WERI-Rb-1 (cell line): ENCODE data around the gene IFT74.

Source experiments
- DNase-seq: peaks from one replicate; pipeline ENCODE4 v3.0.0-alpha.2; 2020
- H3K27ac ChIP-seq: fragments of 250-450 bp; sonication (Bioruptor Pico); 2 replicates; pipeline ENCODE4 v1.5.1; 2020; ENCODE audit warnings: mild to moderate bottlenecking, moderate library complexity
- H3K27me3 ChIP-seq: fragments of 250-450 bp; sonication (Bioruptor Pico); 2 replicates; pipeline ENCODE4 v1.5.1; 2021; ENCODE audit warnings: mild to moderate bottlenecking, low read depth, moderate library complexity; ENCODE audit not compliant: insufficient read depth, severe bottlenecking
- H3K36me3 ChIP-seq: fragments of 250-450 bp; sonication (Bioruptor Pico); 2 replicates; pipeline ENCODE4 v1.5.1; 2020; ENCODE audit warnings: mild to moderate bottlenecking, moderate library complexity
- H3K4me3 ChIP-seq: 2 replicates; pipeline ENCODE4 v1.5.1; 2011; ENCODE audit warnings: low read depth, mild to moderate bottlenecking, control low read depth, low read length
- H3K9me3 ChIP-seq: fragments of 250-450 bp; sonication (Bioruptor Pico); 2 replicates; pipeline ENCODE4 v1.5.1; 2021; ENCODE audit warnings: mild to moderate bottlenecking, moderate library complexity; ENCODE audit not compliant: severe bottlenecking
- TF ChIP-seq, protein P1 (sequence below): IDR thresholded peaks from 2 replicates; pipeline ENCODE4 v1.5.1; 2011; ENCODE audit warnings: low read depth, mild to moderate bottlenecking, control low read depth, inconsistent platforms, low read length

The IFT74 gene

DNA sequence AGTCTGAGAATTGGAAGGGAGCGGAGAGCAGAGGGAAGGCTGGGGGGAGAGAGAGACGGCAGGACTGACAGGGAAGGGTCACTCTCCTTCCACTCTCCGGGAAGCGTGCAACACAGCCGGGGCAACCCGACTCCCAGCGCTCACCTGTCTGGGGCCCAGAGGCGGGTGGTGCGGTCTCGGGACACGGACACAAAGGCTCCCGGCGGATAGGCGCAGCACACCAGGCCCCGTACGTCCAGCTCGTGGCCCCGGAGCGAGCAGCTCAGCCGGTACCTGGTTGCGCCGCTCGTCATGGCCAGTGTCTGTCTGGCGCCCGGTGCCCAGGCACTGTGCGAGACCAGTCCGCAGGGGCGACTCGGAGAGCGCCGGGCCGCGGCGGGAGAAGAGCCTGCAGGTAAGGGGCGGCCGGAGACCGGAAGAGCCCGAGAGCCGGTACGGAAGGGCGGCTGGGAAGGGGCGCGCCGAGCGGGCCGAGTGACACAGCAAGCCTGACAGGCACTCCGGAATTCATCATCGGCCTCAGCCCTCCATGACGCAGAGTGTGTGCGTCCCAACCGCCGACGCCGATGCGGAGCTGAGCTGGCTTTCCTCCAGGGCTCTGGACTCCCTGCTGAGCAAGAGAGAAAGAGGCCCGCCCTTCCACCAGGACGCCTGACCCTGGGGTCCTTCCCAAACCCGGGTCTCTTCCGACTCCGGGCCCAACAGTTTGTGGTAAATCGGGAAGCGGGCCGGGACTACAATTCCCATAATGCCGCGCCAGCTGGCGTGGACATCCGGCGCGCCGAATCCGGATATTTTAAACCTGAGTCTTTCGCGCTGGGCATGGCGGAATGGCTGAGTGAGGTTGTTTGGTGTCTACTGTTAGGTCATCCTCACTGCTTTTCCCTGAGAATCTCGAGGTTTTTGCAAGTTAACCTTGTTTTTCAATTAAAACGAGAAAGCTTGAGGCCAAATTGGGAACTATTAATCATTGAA lies 9.2 kb upstream of the IFT74 start, which contains the start of gene PLAA:
Gene PLAA (minus strand): TSS at position 490 of the 975 bp plus-strand sequence. CDS start 197 bp downstream, at position 293.
- H3K36me3 ChIP-seq, result peaks cover 13% of the 10 kb centered on the region
- no peaks in the 10 kb centered on the region for H3K9me3 ChIP-seq
- peak; percentile 88 for DNase-seq
- H3K27ac ChIP-seq, result peak within 1 kb of the TSS; percentile 97
- TF ChIP-seq, protein P1, sequence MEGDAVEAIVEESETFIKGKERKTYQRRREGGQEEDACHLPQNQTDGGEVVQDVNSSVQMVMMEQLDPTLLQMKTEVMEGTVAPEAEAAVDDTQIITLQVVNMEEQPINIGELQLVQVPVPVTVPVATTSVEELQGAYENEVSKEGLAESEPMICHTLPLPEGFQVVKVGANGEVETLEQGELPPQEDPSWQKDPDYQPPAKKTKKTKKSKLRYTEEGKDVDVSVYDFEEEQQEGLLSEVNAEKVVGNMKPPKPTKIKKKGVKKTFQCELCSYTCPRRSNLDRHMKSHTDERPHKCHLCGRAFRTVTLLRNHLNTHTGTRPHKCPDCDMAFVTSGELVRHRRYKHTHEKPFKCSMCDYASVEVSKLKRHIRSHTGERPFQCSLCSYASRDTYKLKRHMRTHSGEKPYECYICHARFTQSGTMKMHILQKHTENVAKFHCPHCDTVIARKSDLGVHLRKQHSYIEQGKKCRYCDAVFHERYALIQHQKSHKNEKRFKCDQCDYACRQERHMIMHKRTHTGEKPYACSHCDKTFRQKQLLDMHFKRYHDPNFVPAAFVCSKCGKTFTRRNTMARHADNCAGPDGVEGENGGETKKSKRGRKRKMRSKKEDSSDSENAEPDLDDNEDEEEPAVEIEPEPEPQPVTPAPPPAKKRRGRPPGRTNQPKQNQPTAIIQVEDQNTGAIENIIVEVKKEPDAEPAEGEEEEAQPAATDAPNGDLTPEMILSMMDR, result 0 out of 2 replicates have a peak, but pooled peaks have one; percentile 22
- H3K4me3 ChIP-seq, result peak within 1 kb of the TSS; percentile 90
- H3K27me3 ChIP-seq, result no peaks in the 10 kb centered on the region

DNA sequence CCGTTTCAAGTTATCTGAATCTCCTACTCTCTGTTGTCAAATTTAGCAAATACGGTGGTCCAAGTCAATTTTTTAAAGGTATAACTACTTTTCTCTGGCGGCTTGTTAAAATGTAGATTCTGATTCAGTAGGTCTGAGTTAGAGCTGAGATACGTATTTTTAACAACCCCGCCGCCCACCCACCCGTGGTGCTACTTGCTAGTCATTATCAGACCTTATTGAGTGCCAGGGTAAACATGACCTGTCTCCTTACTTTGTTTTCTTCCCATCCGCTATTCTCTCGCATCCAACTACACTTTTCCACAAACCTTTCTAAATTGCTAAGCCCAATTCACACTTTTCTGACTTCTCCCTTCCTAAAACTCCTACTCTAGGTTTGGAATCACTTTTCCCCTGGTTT lies 8.5 kb upstream of the IFT74 start:
- Histone ChIP-seq H3K36me3 (peaks cover 13% of the 10 kb centered on the region), H3K27me3 (no peaks in the 10 kb centered on the region), H3K27ac (peak overlapping the region; percentile 97), H3K9me3 (no peaks in the 10 kb centered on the region), H3K4me3 (peak overlapping the region; percentile 90)
- TF ChIP-seq, protein P1, result no peak
- no peak for DNase-seq

DNA sequence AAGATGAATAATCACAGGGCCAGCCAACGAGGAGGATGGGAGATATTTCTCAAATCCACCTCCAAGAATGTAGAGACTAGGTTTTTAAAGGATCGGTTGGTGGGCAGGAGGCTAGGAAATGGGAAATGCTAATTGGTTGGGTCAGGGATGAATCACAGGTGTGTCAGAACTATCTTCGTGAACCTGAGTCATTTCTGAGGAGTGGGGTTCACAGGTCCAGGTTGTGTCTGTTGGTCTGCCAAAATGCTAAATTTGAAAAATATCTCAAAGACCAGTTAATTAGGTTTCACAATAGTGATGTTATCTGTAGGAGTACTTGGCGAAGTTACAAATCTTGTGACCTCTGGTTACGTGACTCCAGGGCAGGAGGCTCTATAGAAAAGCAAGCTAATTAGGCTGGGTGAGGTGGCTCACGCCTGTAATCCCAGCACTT lies 6.6 kb upstream of the IFT74 start:
- Histone ChIP-seq H3K4me3 (no peak overlapping the region), H3K36me3 (peaks cover 8% of the 10 kb centered on the region), H3K27me3 (no peaks in the 10 kb centered on the region), H3K9me3 (no peaks in the 10 kb centered on the region), H3K27ac (no peak overlapping the region)
- no peak for DNase-seq
- TF ChIP-seq, protein P1, result no peak

DNA sequence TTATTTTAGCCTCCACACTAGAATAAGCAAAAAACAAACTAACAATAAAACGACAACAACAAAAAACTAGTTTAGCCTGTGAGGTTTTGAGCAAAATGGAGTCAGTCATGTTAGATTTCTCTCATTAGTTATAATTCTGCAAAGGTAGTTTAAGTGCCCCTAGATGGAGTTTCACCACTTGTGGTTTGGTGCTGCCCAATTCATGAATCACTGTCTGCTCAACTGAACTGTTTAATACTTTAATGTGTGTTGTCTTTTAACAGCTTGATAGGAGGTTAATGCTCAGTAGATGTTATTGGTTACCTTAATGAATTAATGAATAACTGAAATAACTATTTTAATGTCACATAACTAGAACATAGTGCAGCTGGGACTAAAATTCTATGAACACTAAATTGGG lies 5.7 kb upstream of the IFT74 start:
- no peak for DNase-seq
- no peak overlapping the region for H3K27ac ChIP-seq
- TF ChIP-seq, protein P1, result no peak
- no peaks in the 10 kb centered on the region for H3K9me3 ChIP-seq
- H3K4me3 ChIP-seq, result no peak overlapping the region
- no peaks in the 10 kb centered on the region for H3K27me3 ChIP-seq
- peaks cover 6% of the 10 kb centered on the region for H3K36me3 ChIP-seq

DNA sequence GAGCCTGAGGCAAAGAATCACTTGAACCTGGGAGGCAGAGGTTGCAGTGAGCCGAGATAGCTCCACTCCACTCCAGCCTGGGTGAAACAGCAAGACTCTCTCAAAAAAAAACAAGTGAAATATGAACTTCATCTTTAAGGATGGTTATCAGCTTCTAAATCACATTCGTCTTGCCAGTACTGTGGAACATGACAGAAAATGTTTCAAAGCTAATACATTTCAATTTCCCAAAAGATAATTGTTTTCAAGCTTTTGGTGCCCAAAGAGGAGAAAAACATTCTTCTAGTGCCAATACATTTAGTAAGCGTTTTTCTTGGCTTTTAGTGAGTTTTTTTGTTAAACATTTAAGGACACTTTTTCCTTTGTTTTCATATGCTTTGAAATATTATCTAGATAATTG lies 4.4 kb upstream of the IFT74 start:
- H3K9me3 ChIP-seq, result no peaks in the 10 kb centered on the region
- no peak overlapping the region for H3K4me3 ChIP-seq
- H3K36me3 ChIP-seq, result peaks cover 5% of the 10 kb centered on the region
- no peak overlapping the region for H3K27ac ChIP-seq
- H3K27me3 ChIP-seq, result no peaks in the 10 kb centered on the region
- DNase-seq, result no peak
- TF ChIP-seq, protein P1, result no peak
